ENCODE measurements around the gene FLYWCH2.
A peak's percentile ranks its signal among the peaks of the same experiment; 100 is the strongest.
"Not testable (repeated sequence)": the region's sequence is repeated elsewhere in the genome, so short reads cannot be mapped to it uniquely, and the experiment has no call there.

FLYWCH2 gene

GRCh38 chr16:2915196-2915929, 32.3 kb downstream of the FLYWCH2 start:
- no peak for DNase-seq

GRCh38 chr16:2919511-2920255, 36.7 kb downstream of the FLYWCH2 start:
- no peak for DNase-seq

GRCh38 chr16:2923481-2923880, 40.5 kb downstream of the FLYWCH2 start:
- no peak for DNase-seq

GRCh38 chr16:2924901-2925755, 42.1 kb downstream of the FLYWCH2 start:
- DNase-seq: no peak

GRCh38 chr16:2925951-2926649, 43.1 kb downstream of the FLYWCH2 start:
- no peak for DNase-seq

GRCh38 chr16:2926650-2926999, 43.6 kb downstream of the FLYWCH2 start:
- no peak for DNase-seq

- DNase-seq: peak; percentile 64
Measured at GRCh38 chr16:2927010-2927646, 44.1 kb downstream of the FLYWCH2 start.

GRCh38 chr16:2928151-2928550, 45.1 kb downstream of the FLYWCH2 start:
- DNase-seq: not testable (repeated sequence)

- no peak for DNase-seq
Measured at GRCh38 chr16:2928796-2929195, 45.8 kb downstream of the FLYWCH2 start.

- DNase-seq: no peak
Measured at GRCh38 chr16:2929693-2930092, 46.7 kb downstream of the FLYWCH2 start.

- DNase-seq: no peak
Measured at GRCh38 chr16:2930236-2930635, 47.2 kb downstream of the FLYWCH2 start.

GRCh38 chr16:2931231-2931914, 48.4 kb downstream of the FLYWCH2 start:
- not testable (repeated sequence) for DNase-seq

GRCh38 chr16:2933136-2933535, 50.1 kb downstream of the FLYWCH2 start:
- no peak for DNase-seq

GRCh38 chr16:2933701-2934100, 50.7 kb downstream of the FLYWCH2 start:
- no peak for DNase-seq

- no peak for DNase-seq
Measured at GRCh38 chr16:2934450-2934849, 51.4 kb downstream of the FLYWCH2 start.

GRCh38 chr16:2936436-2937011, 53.5 kb downstream of the FLYWCH2 start:
- DNase-seq: no peak

GRCh38 chr16:2937170-2937569, 54.2 kb downstream of the FLYWCH2 start:
- no peak for DNase-seq

GRCh38 chr16:2938206-2938605, 55.2 kb downstream of the FLYWCH2 start:
- DNase-seq: no peak

GRCh38 chr16:2939968-2940367, 57.0 kb downstream of the FLYWCH2 start:
- no peak for DNase-seq

GRCh38 chr16:2942045-2942444, 59.0 kb downstream of the FLYWCH2 start:
- no peak for DNase-seq

GRCh38 chr16:2943716-2944115, 60.7 kb downstream of the FLYWCH2 start:
- not testable (repeated sequence) for DNase-seq
